GM06990 (cell line): ENCODE data around the gene GOLGA6A.

ENCODE experiments used
- DNase-seq: peaks from one replicate; pipeline ENCODE4 v3.0.0-alpha.2; 2011; ENCODE audit not compliant: insufficient read length; ENCODE audit errors: extremely low read depth
- H3K27me3 ChIP-seq: replicated peaks from 2 replicates; pipeline ENCODE4 v1.6.0; 2011; ENCODE audit warnings: low read length; ENCODE audit not compliant: control insufficient read depth, insufficient read depth
- H3K36me3 ChIP-seq: 2 replicates; pipeline ENCODE4 v1.5.1; 2011; ENCODE audit warnings: low read length; ENCODE audit not compliant: control insufficient read depth, insufficient read depth
- H3K4me3 ChIP-seq: replicated peaks from 2 replicates; pipeline ENCODE4 v1.5.1; 2011; ENCODE audit warnings: low read depth, mild to moderate bottlenecking, control low read depth, low read length
- CTCF ChIP-seq: IDR thresholded peaks from 2 replicates; pipeline ENCODE4 v1.5.1; 2011; ENCODE audit warnings: low read length, control low read depth, mild to moderate bottlenecking, inconsistent platforms; ENCODE audit not compliant: insufficient read depth, poor library complexity, severe bottlenecking

Gene GOLGA6A

GRCh38 chr15:74041311-74041756, 41.0 kb downstream of the GOLGA6A start:
- DNase-seq, result no peak
- H3K36me3 ChIP-seq, result peaks cover 13% of the 10 kb centered on the region
- no peak for TF ChIP-seq CTCF
- no peak overlapping the region for H3K4me3 ChIP-seq
- no peaks in the 10 kb centered on the region for H3K27me3 ChIP-seq

GRCh38 chr15:74040109-74040850, 42.1 kb downstream of the GOLGA6A start:
- DNase-seq, result no peak
- TF ChIP-seq CTCF, result no peak
- H3K36me3 ChIP-seq, result peaks cover 23% of the 10 kb centered on the region
- H3K27me3 ChIP-seq, result no peaks in the 10 kb centered on the region
- no peak overlapping the region for H3K4me3 ChIP-seq

GRCh38 chr15:74039656-74040010, 42.7 kb downstream of the GOLGA6A start:
- no peak for DNase-seq
- TF ChIP-seq CTCF, result no peak
- no peaks in the 10 kb centered on the region for H3K27me3 ChIP-seq
- peaks cover 26% of the 10 kb centered on the region for H3K36me3 ChIP-seq
- H3K4me3 ChIP-seq, result no peak overlapping the region

- DNase-seq, result no peak
- Histone ChIP-seq H3K27me3 (no peaks in the 10 kb centered on the region), H3K4me3 (no peak overlapping the region), H3K36me3 (peaks cover 25% of the 10 kb centered on the region)
- TF ChIP-seq CTCF, result no peak
Measured at GRCh38 chr15:74038707-74039655, 43.4 kb downstream of the GOLGA6A start.

GRCh38 chr15:74037171-74038117, 44.9 kb downstream of the GOLGA6A start:
- H3K27me3 ChIP-seq, result no peaks in the 10 kb centered on the region
- no peak for TF ChIP-seq CTCF
- DNase-seq, result no peak
- no peak overlapping the region for H3K4me3 ChIP-seq
- H3K36me3 ChIP-seq, result peaks cover 34% of the 10 kb centered on the region
